Measurements from ENCODE around the gene ZNF200. TPM values are rescaled to one million over a fixed set of nuclear protein-coding genes. Genes with fewer than 3 reads are reported as not detected.

Gene ZNF200
- total RNA-seq, 2 donors from 2014 or later, result 5.7 to 8.8 TPM

DNA sequence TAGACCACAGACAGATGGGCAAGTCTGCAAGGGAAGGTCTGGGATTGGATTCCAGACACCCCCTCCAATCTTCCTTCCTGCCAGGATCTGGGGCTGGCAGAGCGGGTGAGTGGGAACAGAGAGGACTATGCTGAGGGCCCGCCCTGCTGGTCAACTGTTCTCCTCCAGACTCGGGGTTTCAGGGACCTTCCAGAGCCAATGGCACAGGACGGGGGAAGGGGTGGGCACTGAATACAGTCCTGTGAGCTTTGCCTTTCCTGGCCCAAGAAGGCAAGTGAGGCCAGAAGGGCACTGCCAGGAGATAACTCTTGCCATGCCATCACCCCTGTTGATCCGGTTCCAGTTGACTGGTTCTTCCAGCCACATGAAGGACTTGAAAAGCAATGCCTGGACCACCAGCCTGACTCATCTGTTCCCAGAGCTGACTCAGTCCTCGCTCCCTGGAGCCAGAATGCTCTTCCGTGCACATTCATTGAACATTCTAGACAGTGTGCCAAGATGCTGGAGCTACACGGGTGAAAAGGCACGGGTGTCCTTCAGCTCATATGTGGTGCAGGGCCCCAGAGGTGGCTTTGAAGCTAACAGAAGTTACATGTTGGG lies 22.0 kb upstream of the ZNF200 start:
- intact Hi-C loops (cut with DNase I), result no loop called here
- DNase-seq, result no peak
- peak in 1 of 2 donors; percentile 24 for ATAC-seq

- ATAC-seq, result peak in 1 of 2 donors; percentile 60
- intact Hi-C loops (cut with DNase I), result no loop called here
- no peak for DNase-seq
Measured at GRCh38 chr16:3256146-3256865, 21.3 kb upstream of the ZNF200 start, which contains the start of gene MEFV. TSS of gene MEFV (minus strand) at chr16:3256633. CDS start at chr16:3256587, 46 bp downstream.

- intact Hi-C loops (cut with DNase I), result no loop called here
- no peak for DNase-seq
- ATAC-seq, result no peak
Measured at GRCh38 chr16:3254309-3254708, 19.4 kb upstream of the ZNF200 start.

GRCh38 chr16:3252967-3253366 lies 18.0 kb upstream of the ZNF200 start:
- intact Hi-C loops (cut with DNase I), result no loop called here
- DNase-seq, result no peak
- no peak for ATAC-seq

DNA sequence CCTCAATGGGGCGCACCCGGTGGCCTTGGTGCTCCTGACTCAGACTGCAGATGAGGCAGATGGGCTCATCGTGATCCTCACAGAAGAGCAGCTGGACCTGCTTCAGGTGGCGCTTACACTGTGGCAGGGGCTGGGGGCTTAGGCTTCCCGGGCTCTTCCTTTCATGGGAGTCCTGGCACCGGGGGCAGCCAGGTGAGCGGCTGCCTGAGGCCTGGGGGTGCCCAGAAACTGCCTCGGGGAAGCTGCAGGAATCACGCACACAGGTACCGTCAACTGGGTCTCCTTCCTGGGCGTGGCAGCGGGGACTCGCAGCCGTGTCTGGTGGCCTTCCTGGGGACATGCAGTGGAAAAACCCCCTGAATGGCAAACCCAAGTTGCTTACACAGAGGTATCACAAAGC lies 14.5 kb upstream of the ZNF200 start:
- ATAC-seq (no peak), DNase-seq (no peak)
- intact Hi-C loops (cut with DNase I), result no loop called here

GRCh38 chr16:3249020-3249419 lies 14.1 kb upstream of the ZNF200 start:
- intact Hi-C loops (cut with DNase I), result no loop called here
- ATAC-seq (no peak), DNase-seq (no peak)

DNA sequence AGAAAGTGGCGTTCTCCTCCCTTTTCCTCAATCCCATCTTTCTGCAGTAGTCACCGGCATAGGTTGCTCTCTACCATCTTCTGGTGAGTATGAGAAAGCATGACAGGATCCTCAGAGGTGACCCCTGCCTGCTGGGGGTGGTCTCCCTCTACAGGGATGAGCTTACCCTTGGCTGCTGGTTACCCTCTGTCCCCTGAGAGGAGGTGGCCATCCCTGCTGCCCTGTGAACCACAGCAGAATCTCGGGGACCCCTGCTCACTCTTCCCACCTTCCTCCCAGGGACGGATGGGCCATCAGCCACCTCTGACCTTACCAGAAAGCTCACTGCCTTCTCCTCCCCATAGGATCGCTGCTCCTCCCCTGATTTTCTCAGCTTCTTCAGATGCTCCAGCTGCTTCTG lies 13.6 kb upstream of the ZNF200 start:
- intact Hi-C loops (cut with DNase I), result no loop called here
- ATAC-seq (no peak), DNase-seq (no peak)

GRCh38 chr16:3246876-3247275 lies 11.9 kb upstream of the ZNF200 start:
- DNase-seq (no peak), ATAC-seq (no peak)
- intact Hi-C loops (cut with DNase I), result no loop called here

GRCh38 chr16:3246002-3246401 lies 11.0 kb upstream of the ZNF200 start:
- DNase-seq (no peak), ATAC-seq (no peak)
- intact Hi-C loops (cut with DNase I), result no loop called here

DNA sequence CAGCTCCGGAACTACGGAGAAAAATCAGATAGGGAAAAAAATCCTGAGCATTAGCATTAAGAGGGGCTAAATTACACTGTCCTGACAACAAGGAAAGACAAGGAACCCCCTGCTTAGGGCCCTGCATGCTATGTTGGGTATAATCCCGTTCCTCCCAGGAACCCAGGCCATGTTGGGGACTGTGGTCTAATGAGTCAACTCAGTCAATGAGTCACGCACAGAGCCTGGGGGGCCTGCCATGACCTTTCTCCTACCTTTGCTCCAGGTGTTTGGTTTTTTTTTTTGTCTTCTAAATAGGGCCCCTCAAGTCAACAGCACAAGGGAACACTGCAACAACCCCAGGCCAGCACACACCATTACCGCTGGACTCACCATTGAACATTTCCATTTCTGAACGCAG lies 8.9 kb upstream of the ZNF200 start:
- DNase-seq (no peak), ATAC-seq (no peak)
- intact Hi-C loops (cut with DNase I), result no loop called here

- ATAC-seq (no peak), DNase-seq (no peak)
- intact Hi-C loops (cut with DNase I), result no loop called here
Measured at GRCh38 chr16:3242709-3243108, 7.8 kb upstream of the ZNF200 start.

- no peak for DNase-seq
- no peak for ATAC-seq
- intact Hi-C loops (cut with DNase I), result no loop called here
Measured at GRCh38 chr16:3241761-3242160, 6.8 kb upstream of the ZNF200 start.

DNA sequence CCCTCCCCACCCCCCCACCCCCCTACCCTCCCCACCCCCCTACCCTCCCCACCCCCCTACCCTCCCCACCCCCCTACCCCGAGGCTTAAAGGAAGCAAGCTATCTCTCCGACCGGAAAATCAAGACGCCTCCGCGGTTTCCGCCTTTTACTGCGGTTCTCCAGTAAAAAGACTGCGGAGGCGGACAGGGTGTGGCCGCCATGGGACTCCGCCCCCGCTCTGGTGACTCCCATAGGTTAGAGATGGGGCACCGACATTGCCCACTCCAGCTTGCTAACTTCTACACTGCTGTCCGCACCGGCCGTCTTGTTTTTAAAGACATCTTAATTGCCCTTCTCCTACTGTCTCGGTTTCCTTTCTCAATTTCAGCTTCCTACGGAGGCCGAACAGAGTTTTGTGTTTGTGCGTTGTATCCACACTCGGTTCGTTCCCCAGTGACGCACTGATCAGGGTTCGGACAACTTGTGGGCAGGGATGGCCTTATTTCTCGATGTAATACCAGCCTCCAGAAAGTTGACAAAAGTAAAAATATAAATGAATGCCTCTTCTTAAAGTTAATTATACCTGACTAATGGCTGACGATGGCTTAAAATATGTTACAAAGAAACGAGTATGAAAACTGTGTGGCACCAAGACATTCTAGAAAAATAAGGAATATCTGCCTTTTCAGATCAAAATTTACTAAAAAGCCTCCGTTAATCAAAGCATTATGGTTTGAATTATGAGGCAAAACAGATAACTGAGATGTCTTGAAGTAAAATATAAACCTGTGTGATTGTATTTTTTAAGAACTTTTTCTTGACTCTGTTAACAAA lies 1.1 kb upstream of the ZNF200 start:
- ATAC-seq (no peak), DNase-seq (peak; percentile 79)
- intact Hi-C loops (cut with DNase I), result no loop called here

- ATAC-seq (no peak), DNase-seq (no peak)
- intact Hi-C loops (cut with DNase I), result no loop called here
Measured at GRCh38 chr16:3234543-3234856, 458 bp downstream of the ZNF200 start.

- intact Hi-C loops (cut with DNase I), result no loop called here
- no peak for ATAC-seq
- no peak for DNase-seq
Measured at GRCh38 chr16:3223913-3224515, 10.9 kb downstream of the ZNF200 start.

DNA sequence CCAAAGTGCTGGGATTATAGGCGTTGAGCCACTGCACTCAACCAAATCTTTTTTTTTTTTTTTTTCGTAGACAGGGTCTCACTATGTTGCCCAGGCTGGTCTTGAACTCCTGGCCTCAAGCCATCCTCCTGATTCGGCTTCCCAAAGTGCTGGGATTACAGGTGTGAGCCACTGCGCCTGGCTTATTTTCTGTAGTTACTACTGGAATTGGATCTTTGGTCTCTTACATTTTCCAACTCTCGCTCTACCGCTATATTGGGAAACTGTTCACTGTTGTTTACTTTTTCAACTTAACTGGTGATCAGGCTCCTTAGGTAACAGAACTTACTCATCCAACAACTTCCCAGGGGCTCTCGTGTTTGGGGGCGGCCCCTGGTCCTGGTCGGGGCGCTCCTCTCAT lies 14.1 kb downstream of the ZNF200 start:
- DNase-seq (no peak), ATAC-seq (no peak)
- intact Hi-C loops (cut with DNase I), result no loop called here

DNA sequence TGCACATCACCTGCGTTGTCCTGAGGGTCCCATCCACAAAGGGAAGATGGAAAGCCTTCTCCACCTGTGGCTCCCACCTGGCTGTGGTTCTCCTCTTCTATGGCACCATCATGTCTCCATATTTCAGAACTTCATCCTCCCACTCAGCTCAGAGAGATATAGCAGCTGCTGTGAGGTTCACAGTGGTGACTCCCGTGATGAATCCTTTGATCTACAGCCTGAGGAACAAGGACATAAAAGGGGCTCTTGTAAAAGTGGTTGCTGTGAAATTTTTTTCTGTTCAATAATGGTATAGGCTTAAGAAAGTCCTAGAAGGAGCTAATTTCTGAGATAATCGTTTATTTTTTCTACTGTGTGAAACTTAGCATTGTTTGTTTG lies 18.7 kb downstream of the ZNF200 start:
- DNase-seq (no peak), ATAC-seq (no peak)
- intact Hi-C loops (cut with DNase I), result no loop called here

GRCh38 chr16:3215601-3216262 lies 19.2 kb downstream of the ZNF200 start:
- DNase-seq (no peak), ATAC-seq (no peak)
- intact Hi-C loops (cut with DNase I), result no loop called here

- ATAC-seq, result no peak
- intact Hi-C loops (cut with DNase I), result no loop called here
Measured at GRCh38 chr16:3214904-3215600, 19.9 kb downstream of the ZNF200 start.

More at GRCh38 chr16:3214904-3215600, 19.9 kb downstream of the ZNF200 start:
- no peak for DNase-seq
